Neural crest cell (in vitro differentiated cells): ENCODE measurements around the gene PRR18. TPM values are rescaled to one million over a fixed set of nuclear protein-coding genes. Genes with fewer than 3 reads are reported as not detected.

Experiments used
- DNase-seq: peaks from one replicate; pipeline ENCODE4 v3.0.0; 2021; ENCODE audit warnings: low read depth, mixed read lengths, low spot score
- H3K27ac Mint-ChIP-seq: one replicate; pipeline ENCODE4 v1.8.0; 2021; ENCODE audit warnings: mild to moderate bottlenecking, mixed read lengths; ENCODE audit not compliant: unreplicated experiment
- H3K27me3 Mint-ChIP-seq: 2 replicates; pipeline ENCODE4 v1.8.0; 2021; ENCODE audit warnings: low read depth, mild to moderate bottlenecking, mixed read lengths
- H3K36me3 Mint-ChIP-seq: 2 replicates; pipeline ENCODE4 v1.8.0; 2021; ENCODE audit warnings: low read depth, mild to moderate bottlenecking, mixed read lengths
- H3K4me1 Mint-ChIP-seq: 2 replicates; pipeline ENCODE4 v1.8.0; 2021; ENCODE audit warnings: mixed read lengths
- H3K4me3 Mint-ChIP-seq: one replicate; pipeline ENCODE4 v1.8.0; 2021; ENCODE audit warnings: mild to moderate bottlenecking, mixed read lengths
- H3K9me3 Mint-ChIP-seq: 2 replicates; pipeline ENCODE4 v1.8.0; 2021; ENCODE audit warnings: mixed read lengths
- total RNA-seq: library from RNA; stranded (reverse); gene quantifications from 2 replicates; pipeline ENCODE4 v1.2.1, GENCODE V29; 2021
- TF ChIP-seq, protein P1 (sequence below): fragments of 200-600 bp; sonication (generic); conservative IDR thresholded peaks from 2 replicates; pipeline ENCODE4 v1.5.0; 2021; ENCODE audit warnings: antibody characterized with exemption, mild to moderate bottlenecking

PRR18 gene
- total RNA-seq, 1 donor from 2014 or later = 0.35 TPM

DNA sequence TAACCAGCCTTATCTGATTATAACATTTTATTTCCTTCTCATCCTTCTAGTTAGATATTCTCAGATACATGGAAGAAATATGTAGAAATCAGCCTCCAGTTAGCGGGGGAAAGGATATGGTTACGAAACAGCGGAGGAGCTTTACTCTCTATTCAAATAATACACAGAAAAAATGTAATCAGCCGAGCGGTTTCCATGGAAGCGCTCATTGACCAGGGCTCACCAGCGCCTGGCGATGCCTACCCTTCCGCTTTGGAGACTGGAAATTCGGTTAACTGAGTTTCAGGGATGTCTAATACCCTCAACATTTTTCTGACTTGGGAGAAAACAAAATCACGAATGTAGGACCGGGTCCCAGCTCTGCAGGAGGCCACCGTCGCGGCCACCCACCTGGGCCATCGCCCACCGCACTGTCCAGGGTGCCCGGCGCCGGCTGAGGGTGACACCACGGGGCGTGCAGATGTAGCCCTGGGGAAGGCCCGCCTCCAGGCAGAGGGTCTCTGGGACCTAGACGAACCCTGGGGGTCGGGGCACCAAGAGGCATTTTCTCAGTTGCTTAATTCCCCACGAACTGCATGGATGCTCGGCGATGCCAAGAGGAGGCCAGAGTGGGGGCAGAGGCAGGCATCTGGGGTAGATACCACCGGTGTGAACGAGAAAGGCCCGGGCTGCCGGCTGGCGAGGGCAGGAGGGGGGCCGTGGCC, 1.7 kb downstream of the PRR18 start:
- H3K4me1 Mint-ChIP-seq = peaks cover 4% of the 10 kb centered on the region
- no peak for DNase-seq
- no peaks in the 10 kb centered on the region for H3K9me3 Mint-ChIP-seq
- H3K4me3 Mint-ChIP-seq = peak overlapping the region; percentile 85
- no peak overlapping the region for H3K27ac Mint-ChIP-seq
- H3K36me3 Mint-ChIP-seq = no peaks in the 10 kb centered on the region
- TF ChIP-seq, protein P1, sequence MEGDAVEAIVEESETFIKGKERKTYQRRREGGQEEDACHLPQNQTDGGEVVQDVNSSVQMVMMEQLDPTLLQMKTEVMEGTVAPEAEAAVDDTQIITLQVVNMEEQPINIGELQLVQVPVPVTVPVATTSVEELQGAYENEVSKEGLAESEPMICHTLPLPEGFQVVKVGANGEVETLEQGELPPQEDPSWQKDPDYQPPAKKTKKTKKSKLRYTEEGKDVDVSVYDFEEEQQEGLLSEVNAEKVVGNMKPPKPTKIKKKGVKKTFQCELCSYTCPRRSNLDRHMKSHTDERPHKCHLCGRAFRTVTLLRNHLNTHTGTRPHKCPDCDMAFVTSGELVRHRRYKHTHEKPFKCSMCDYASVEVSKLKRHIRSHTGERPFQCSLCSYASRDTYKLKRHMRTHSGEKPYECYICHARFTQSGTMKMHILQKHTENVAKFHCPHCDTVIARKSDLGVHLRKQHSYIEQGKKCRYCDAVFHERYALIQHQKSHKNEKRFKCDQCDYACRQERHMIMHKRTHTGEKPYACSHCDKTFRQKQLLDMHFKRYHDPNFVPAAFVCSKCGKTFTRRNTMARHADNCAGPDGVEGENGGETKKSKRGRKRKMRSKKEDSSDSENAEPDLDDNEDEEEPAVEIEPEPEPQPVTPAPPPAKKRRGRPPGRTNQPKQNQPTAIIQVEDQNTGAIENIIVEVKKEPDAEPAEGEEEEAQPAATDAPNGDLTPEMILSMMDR = no peak
- H3K27me3 Mint-ChIP-seq = peaks cover 64% of the 10 kb centered on the region

DNA sequence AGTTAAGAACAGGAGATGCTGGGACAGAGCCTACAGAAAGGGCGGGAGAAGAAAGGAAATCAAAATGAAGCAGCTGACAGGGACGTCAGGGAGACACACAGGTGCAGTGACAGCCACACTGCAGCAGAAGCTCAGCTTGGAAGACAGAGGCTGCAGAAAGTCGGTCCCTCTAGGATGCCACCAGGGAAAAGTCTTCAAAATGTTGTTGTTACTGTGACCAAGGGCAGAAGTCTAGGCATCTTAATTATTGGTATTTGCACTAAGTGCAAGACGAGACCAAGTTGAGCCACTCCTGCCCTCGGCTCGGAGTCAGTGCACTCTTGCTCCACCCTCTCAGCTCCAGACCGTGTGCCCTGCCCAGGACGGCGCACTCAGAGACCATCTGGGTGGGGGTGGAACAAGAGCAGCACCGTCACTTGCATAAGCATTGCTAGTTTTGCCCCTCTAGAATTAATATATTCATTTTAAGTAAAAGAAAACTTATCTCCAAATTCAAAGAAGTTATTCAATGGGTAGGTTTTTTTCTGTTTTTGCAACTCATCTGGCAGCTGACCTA, 2.6 kb downstream of the PRR18 start:
- Mint-ChIP-seq H3K4me1 (peaks cover 4% of the 10 kb centered on the region), H3K27ac (no peak overlapping the region), H3K27me3 (peaks cover 58% of the 10 kb centered on the region), H3K4me3 (peak overlapping the region; percentile 54), H3K36me3 (no peaks in the 10 kb centered on the region), H3K9me3 (no peaks in the 10 kb centered on the region)
- TF ChIP-seq, protein P1 = no peak
- DNase-seq = no peak

DNA sequence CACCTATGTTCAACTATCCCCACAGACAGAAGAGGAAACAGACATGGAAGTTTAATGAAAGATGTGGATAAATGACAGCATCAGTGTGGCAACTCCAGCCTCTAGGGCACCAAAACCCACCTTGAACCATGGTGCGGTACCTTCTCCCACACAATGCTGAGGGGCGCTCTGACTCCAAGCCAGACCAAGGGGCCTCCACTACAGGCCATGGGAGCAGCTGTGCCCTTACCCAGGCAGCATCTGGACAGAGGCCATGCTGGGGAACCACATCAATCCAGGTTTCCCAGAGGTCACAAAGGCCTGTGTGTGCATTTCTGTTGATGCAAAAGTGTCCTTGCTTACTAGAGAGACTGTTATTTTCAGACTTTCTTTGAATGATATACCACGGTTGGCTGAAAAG, 4.1 kb downstream of the PRR18 start:
- TF ChIP-seq, protein P1 = no peak
- Mint-ChIP-seq H3K27me3 (peaks cover 45% of the 10 kb centered on the region), H3K36me3 (no peaks in the 10 kb centered on the region), H3K4me1 (peaks cover 4% of the 10 kb centered on the region), H3K9me3 (no peaks in the 10 kb centered on the region), H3K27ac (no peak overlapping the region), H3K4me3 (peak overlapping the region; percentile 12)
- no peak for DNase-seq

DNA sequence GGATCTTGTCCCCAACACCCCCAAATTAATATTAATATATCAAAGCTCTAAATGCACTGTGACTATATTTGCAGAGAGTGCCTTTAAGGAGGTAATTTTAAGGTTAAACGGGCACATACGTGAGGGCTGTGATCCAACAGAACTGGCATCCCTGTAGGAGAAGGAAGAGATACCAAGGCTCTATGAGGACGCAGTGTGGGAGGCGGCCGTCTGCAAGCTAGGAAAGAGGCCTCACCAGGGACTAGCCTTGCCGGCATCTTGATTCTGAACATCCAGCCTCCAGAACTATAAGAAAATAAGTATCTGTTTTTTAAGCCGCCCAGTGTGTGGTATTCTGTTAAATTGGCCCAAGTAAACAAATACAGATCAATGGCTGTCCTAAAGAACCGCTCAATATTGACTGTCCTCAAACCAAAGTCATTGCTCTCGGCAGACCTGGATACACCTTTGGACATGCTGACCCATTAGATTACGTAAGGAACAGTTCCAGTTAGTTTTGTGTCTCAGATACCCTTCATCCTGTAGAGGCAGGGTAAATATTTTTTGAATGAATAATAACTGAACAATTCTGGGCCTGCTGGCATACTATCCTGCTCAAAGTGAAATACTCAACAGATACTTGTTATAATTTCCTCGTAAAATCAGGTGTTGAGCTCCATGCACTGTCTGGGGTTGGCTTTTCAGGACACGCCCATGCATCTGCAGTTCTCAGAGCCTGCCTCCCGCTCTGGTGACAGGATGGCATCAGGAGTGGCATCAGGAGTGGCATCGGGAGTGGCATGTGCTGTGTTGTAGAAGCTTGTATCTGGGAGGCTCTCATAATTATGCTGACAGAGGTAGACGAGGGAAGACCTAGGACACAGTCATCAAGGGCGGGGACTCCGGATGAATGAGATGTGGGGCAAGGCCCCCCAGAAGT, 6.3 kb downstream of the PRR18 start:
- Mint-ChIP-seq H3K27ac (no peak overlapping the region), H3K36me3 (peaks cover 2% of the 10 kb centered on the region), H3K27me3 (peaks cover 35% of the 10 kb centered on the region), H3K4me3 (no peak overlapping the region), H3K9me3 (peaks cover 3% of the 10 kb centered on the region), H3K4me1 (peaks cover 8% of the 10 kb centered on the region)
- DNase-seq = no peak
- TF ChIP-seq, protein P1 = no peak

DNA sequence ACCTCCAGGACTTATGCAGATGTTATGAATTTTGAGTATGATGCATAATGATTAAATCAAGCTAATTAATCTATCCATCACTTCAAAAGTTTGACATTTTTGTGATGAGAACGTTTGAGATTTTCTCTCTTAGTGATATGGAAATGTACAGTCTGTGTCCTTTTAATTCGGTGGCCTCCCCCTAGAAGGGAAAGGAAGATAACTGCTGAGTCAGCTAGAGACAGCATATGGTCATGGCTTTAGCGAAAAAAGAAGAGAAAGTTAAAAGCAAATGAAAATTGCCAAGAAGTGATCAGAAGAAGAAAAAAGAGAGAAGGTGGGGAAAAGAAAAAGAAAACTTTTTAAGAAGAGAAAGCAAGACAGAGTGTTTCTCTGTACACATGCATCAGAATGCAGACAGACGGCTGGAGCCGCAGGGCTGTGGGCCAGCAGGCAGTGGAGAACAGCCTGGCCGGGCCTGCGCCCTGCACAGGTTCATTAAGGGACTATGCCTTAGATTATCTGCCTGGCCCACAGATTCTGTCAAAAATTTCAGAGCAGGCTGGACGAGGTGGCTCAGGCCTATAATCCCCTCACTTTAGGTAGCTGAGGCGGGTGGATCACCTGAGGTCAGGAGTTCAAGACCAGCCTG, 7.7 kb downstream of the PRR18 start:
- peaks cover 2% of the 10 kb centered on the region for H3K36me3 Mint-ChIP-seq
- peaks cover 10% of the 10 kb centered on the region for H3K4me1 Mint-ChIP-seq
- DNase-seq = no peak
- peaks cover 5% of the 10 kb centered on the region for H3K9me3 Mint-ChIP-seq
- H3K27me3 Mint-ChIP-seq = peaks cover 23% of the 10 kb centered on the region
- H3K4me3 Mint-ChIP-seq = no peak overlapping the region
- no peak overlapping the region for H3K27ac Mint-ChIP-seq
- TF ChIP-seq, protein P1 = no peak
